ENCODE data around the gene NF2. TPM values are rescaled to one million over a fixed set of nuclear protein-coding genes. Genes with fewer than 3 reads are reported as not detected.

NF2 gene
- total RNA-seq, 1 experiment from 2014 or later = 113 TPM

DNA sequence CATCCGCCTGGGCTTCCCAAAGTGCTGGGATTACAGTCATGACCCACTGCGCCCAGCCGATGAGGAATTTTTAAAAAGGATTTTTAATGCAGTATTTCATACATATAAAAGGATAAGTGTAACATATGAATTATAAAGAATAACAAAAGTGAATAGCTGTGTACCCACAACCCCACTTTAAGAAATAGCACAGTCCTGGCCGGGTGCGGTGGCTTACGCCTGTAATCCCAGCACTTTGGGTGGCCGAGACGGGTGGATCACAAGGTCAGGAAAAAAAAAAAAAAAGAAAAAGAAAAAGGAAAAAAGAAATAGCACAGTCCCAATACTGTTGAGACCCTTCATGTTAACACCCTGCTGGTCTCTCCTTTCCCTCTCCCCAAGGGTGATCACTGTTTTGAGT is 62.1 kb downstream of the NF2 start:
- CTCF ChIA-PET = no interaction called here
- no peaks in the 10 kb centered on the region for H3K79me2 ChIP-seq (ENCODE audit: low read length)
- H4K20me1 ChIP-seq (ENCODE audit: low read length) = no peaks in the 10 kb centered on the region; the same call in 1 of the 2 replicates
- no peak overlapping the region for H3K4me2 ChIP-seq (ENCODE audit: low read length)
- H3K4me3 ChIP-seq (ENCODE audit: low read length) = no peak overlapping the region
- no peak overlapping the region for H2AFZ ChIP-seq (ENCODE audit: low read length)
- H3K27ac ChIP-seq (ENCODE audit: low read length) = no peak overlapping the region
- no peaks in the 10 kb centered on the region for H3K27me3 ChIP-seq (ENCODE audit: low read length)
- POLR2A ChIA-PET (ENCODE audit: unreplicated experiment) = interaction anchor here (0.6 kb wide), 1 partner anchor 35 kb away, joined by 3 read pairs; no protein-coding TSS in a partner anchor
- no peaks in the 10 kb centered on the region for H3K4me1 ChIP-seq (ENCODE audit: insufficient read depth, low read length)
- H3F3A ChIP-seq (ENCODE audit: low read length, unreplicated experiment) = no peaks in the 10 kb centered on the region
- intact Hi-C loops (cut with micrococcal nuclease) = no loop called here
- DNase-seq (no peak), ATAC-seq (no peak)
- H3K9me2 ChIP-seq (replicated peaks; ENCODE audit: low read length) = no peaks in the 10 kb centered on the region
- H3K36me3 ChIP-seq (ENCODE audit: low read depth, low read length) = peaks cover 39% of the 10 kb centered on the region
- no peaks in the 10 kb centered on the region for H3K9me3 ChIP-seq (ENCODE audit: low read length)
- BruUV-seq (replicated peaks) = no TSS peak
- TF ChIP-seq, protein P1, sequence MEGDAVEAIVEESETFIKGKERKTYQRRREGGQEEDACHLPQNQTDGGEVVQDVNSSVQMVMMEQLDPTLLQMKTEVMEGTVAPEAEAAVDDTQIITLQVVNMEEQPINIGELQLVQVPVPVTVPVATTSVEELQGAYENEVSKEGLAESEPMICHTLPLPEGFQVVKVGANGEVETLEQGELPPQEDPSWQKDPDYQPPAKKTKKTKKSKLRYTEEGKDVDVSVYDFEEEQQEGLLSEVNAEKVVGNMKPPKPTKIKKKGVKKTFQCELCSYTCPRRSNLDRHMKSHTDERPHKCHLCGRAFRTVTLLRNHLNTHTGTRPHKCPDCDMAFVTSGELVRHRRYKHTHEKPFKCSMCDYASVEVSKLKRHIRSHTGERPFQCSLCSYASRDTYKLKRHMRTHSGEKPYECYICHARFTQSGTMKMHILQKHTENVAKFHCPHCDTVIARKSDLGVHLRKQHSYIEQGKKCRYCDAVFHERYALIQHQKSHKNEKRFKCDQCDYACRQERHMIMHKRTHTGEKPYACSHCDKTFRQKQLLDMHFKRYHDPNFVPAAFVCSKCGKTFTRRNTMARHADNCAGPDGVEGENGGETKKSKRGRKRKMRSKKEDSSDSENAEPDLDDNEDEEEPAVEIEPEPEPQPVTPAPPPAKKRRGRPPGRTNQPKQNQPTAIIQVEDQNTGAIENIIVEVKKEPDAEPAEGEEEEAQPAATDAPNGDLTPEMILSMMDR (conservative IDR thresholded peaks at IDR 0.05; ENCODE audit: low read depth, low read length) = no peak
- TF ChIP-seq EZH2phosphoT487 (IDR thresholded peaks at IDR 0.05; ENCODE audit: borderline replicate concordance, low read length) = no peak
- no peak for TF ChIP-seq EZH2 (IDR thresholded peaks at IDR 0.05; ENCODE audit: low read length, unreplicated experiment)
- no peak overlapping the region for H3K9ac ChIP-seq (ENCODE audit: low read length)

DNA sequence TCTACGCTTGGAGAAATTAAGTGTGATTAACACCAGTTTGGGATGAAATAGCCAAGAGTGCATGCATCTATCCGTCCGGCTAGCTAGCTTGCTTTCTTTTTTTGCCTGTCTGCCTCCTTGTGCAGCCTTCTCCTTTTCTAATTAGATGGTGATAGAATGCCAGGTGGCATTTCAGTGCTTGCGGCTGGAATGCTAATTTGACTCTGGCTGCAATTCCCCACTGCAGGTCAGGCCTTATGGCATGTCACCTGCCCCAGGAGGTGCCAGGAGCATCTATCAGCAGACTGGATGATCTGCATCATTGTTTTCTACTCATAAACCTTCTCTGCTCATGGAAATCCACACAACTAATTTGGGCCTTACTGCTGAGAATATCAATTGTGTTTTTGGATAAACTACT is 65.2 kb downstream of the NF2 start:
- ATAC-seq (no peak), DNase-seq (no peak)
- no peaks in the 10 kb centered on the region for H3K9me2 ChIP-seq (replicated peaks; ENCODE audit: low read length)
- no peak overlapping the region for H3K4me2 ChIP-seq (ENCODE audit: low read length)
- BruUV-seq (replicated peaks) = no TSS peak
- CTCF ChIA-PET = no interaction called here
- no peaks in the 10 kb centered on the region for H3K79me2 ChIP-seq (ENCODE audit: low read length)
- no peak overlapping the region for H3K9ac ChIP-seq (ENCODE audit: low read length)
- H3K27ac ChIP-seq (ENCODE audit: low read length) = no peak overlapping the region
- no peak overlapping the region for H2AFZ ChIP-seq (ENCODE audit: low read length)
- no peak overlapping the region for H3K4me3 ChIP-seq (ENCODE audit: low read length)
- H3F3A ChIP-seq (ENCODE audit: low read length, unreplicated experiment) = no peaks in the 10 kb centered on the region
- H4K20me1 ChIP-seq (ENCODE audit: low read length) = no peaks in the 10 kb centered on the region; the same call in 1 of the 2 replicates
- intact Hi-C loops (cut with micrococcal nuclease) = no loop called here
- POLR2A ChIA-PET (ENCODE audit: unreplicated experiment) = no interaction called here
- H3K36me3 ChIP-seq (ENCODE audit: low read depth, low read length) = peaks cover 23% of the 10 kb centered on the region
- H3K27me3 ChIP-seq (ENCODE audit: low read length) = no peaks in the 10 kb centered on the region
- TF ChIP-seq EZH2phosphoT487 (IDR thresholded peaks at IDR 0.05; ENCODE audit: borderline replicate concordance, low read length) (no peak), EZH2 (IDR thresholded peaks at IDR 0.05; ENCODE audit: low read length, unreplicated experiment) (no peak)
- TF ChIP-seq, protein P1 (conservative IDR thresholded peaks at IDR 0.05; ENCODE audit: low read depth, low read length) = no peak
- H3K9me3 ChIP-seq (ENCODE audit: low read length) = no peaks in the 10 kb centered on the region
- H3K4me1 ChIP-seq (ENCODE audit: insufficient read depth, low read length) = no peaks in the 10 kb centered on the region

DNA sequence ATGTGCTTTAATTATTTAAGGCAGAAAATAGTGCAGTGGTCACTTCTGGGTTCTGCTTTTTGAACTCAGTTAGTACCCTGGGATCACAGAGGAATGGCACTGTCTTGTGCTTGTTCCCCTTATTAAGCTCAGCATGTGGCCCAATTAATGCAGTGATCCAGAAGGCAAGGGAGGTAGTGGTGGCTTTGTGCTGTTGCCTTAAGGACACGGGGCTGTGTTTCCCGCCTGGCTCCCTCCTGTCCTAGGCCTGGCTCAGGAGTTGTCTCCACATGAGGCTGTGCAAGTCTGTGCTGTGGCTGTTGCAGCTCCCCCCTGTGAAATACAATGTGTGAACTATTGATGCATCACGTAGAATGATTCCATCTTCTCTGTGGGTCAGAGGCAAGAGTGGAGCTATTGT is 67.2 kb downstream of the NF2 start:
- ATAC-seq (no peak), DNase-seq (no peak)
- peaks cover 35% of the 10 kb centered on the region for H3K36me3 ChIP-seq (ENCODE audit: low read depth, low read length)
- H3K27me3 ChIP-seq (ENCODE audit: low read length) = no peaks in the 10 kb centered on the region
- no peak overlapping the region for H3K4me3 ChIP-seq (ENCODE audit: low read length)
- H3K79me2 ChIP-seq (ENCODE audit: low read length) = no peaks in the 10 kb centered on the region
- H3K9me3 ChIP-seq (ENCODE audit: low read length) = no peaks in the 10 kb centered on the region
- no peaks in the 10 kb centered on the region; the same call in 1 of the 2 replicates for H4K20me1 ChIP-seq (ENCODE audit: low read length)
- intact Hi-C loops (cut with micrococcal nuclease) = no loop called here
- no TSS peak for BruUV-seq (replicated peaks)
- TF ChIP-seq EZH2 (IDR thresholded peaks at IDR 0.05; ENCODE audit: low read length, unreplicated experiment) (no peak), EZH2phosphoT487 (IDR thresholded peaks at IDR 0.05; ENCODE audit: borderline replicate concordance, low read length) (no peak)
- TF ChIP-seq, protein P1 (conservative IDR thresholded peaks at IDR 0.05; ENCODE audit: low read depth, low read length) = no peak
- POLR2A ChIA-PET (ENCODE audit: unreplicated experiment) = no interaction called here
- no peaks in the 10 kb centered on the region for H3F3A ChIP-seq (ENCODE audit: low read length, unreplicated experiment)
- H3K4me2 ChIP-seq (ENCODE audit: low read length) = no peak overlapping the region
- CTCF ChIA-PET = no interaction called here
- H2AFZ ChIP-seq (ENCODE audit: low read length) = no peak overlapping the region
- H3K4me1 ChIP-seq (ENCODE audit: insufficient read depth, low read length) = no peaks in the 10 kb centered on the region
- no peak overlapping the region for H3K9ac ChIP-seq (ENCODE audit: low read length)
- no peak overlapping the region for H3K27ac ChIP-seq (ENCODE audit: low read length)
- no peaks in the 10 kb centered on the region for H3K9me2 ChIP-seq (replicated peaks; ENCODE audit: low read length)
